HG03025 (cell line): ENCODE data around the gene INPP4A.
"Not testable (repeated sequence)": the region's sequence is repeated elsewhere in the genome, so short reads cannot be mapped to it uniquely, and the experiment has no call there.

Experiments used
- ATAC-seq: cut with Tn5 transposase; IDR thresholded peaks from one replicate; pipeline ENCODE4 v1.9.1; 2021; ENCODE audit warnings: mild to moderate bottlenecking, moderate library complexity; ENCODE audit not compliant: unreplicated experiment, low FRiP score

The INPP4A gene

GRCh38 chr2:98444436-98445176 lies at the start of gene INPP4A:
Gene INPP4A, plus strand, starts transcription at chr2:98444858. Its CDS starts 75,191 bp downstream, at chr2:98520049.
- peak; percentile 82 for ATAC-seq

DNA sequence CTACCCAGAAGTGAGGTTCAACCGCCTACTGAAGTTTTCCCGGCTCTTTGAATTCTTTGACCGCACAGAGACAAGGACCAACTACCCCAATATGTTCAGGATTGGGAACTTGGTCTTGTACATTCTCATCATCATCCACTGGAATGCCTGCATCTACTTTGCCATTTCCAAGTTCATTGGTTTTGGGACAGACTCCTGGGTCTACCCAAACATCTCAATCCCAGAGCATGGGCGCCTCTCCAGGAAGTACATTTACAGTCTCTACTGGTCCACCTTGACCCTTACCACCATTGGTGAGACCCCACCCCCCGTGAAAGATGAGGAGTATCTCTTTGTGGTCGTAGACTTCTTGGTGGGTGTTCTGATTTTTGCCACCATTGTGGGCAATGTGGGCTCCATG lies 48.7 kb upstream of the INPP4A start:
- ATAC-seq = no peak

DNA sequence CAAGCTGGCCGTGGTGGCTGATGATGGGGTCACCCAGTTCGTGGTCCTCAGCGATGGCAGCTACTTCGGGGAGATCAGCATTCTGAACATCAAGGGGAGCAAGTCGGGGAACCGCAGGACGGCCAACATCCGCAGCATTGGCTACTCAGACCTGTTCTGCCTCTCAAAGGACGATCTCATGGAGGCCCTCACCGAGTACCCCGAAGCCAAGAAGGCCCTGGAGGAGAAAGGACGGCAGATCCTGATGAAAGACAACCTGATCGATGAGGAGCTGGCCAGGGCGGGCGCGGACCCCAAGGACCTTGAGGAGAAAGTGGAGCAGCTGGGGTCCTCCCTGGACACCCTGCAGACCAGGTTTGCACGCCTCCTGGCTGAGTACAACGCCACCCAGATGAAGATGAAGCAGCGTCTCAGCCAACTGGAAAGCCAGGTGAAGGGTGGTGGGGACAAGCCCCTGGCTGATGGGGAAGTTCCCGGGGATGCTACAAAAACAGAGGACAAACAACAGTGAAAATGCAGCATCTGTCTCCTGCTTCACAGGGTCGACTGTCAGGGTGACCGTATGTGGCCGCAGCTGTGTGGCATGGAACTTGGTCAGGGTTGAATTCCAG lies 47.8 kb upstream of the INPP4A start:
- ATAC-seq = no peak

- ATAC-seq = no peak
Observed at GRCh38 chr2:98399140-98399539, 45.5 kb upstream of the INPP4A start.

DNA sequence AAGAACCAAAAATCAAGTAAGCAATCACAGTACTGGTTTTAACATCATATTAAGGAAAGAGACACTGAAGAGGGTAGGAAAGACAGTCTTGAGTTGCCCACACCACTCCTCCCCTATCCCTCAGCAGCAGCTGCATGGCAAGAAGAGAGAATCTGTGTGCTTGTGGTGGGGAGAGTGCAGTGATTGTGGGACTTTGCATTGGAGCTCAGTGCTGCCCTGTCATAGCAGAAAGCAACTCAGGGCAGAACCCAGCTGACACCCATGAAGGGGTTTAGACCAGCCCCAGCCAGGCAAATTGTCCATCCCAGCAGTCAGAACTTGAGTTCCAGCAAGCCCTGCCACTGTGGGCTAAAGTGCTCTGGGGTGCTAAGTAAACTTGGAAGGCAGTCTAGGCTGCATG lies 40.8 kb upstream of the INPP4A start:
- ATAC-seq = no peak

GRCh38 chr2:98404556-98405250 lies 40.0 kb upstream of the INPP4A start:
- no peak for ATAC-seq

- ATAC-seq = no peak
Observed at GRCh38 chr2:98405301-98405700, 39.4 kb upstream of the INPP4A start.

- no peak for ATAC-seq
Observed at GRCh38 chr2:98408155-98408554, 36.5 kb upstream of the INPP4A start.

- ATAC-seq = no peak
Observed at GRCh38 chr2:98412751-98413458, 31.8 kb upstream of the INPP4A start.

DNA sequence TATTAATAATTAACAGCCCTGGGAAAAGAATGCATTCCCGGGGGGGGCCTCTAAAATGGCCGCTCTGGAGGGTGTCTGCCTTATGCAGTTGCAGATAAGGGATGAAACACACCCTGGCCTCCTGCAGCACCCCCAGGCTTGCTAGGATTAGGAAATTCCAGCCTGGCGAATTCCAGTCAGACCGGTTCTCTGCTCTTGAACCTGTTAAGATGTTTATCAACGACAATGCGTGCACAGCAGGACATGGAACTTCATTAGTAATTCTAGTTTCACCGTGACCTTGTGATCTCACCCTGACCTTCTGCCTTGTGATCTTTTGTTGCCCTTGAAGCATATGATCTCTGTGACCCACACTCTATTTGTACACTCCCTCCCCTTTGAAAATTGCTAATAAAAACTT lies 30.4 kb upstream of the INPP4A start:
- not testable (repeated sequence) for ATAC-seq

DNA sequence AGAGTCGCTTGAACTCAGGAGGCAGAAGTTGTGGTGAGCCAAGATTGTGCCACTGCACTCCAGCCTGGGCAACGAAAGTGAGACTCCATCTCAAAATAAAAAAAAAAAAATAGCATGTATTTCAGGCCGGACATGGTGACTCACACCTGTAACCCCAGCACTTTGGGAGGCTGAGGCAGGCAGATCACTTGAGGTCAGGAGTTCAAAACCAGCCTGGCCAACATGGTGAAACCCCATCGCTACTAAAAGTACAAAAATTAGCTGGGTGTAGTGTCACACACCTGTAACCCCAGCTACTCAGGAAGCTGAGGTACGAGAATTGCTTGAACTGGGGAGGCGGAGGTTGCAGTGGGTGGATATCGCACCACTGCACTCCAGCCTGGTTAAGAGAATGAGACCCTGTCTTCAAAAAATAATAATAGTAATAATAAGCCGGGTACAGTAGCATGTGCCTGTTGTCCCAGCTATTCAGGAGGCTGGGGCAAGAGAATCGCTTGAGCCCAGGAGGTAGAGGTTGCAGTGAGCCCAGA lies 28.9 kb upstream of the INPP4A start:
- ATAC-seq = not testable (repeated sequence)

GRCh38 chr2:98416383-98417159 lies 28.1 kb upstream of the INPP4A start:
- ATAC-seq = no peak

- ATAC-seq = no peak
Observed at GRCh38 chr2:98419544-98419943, 25.1 kb upstream of the INPP4A start.

DNA sequence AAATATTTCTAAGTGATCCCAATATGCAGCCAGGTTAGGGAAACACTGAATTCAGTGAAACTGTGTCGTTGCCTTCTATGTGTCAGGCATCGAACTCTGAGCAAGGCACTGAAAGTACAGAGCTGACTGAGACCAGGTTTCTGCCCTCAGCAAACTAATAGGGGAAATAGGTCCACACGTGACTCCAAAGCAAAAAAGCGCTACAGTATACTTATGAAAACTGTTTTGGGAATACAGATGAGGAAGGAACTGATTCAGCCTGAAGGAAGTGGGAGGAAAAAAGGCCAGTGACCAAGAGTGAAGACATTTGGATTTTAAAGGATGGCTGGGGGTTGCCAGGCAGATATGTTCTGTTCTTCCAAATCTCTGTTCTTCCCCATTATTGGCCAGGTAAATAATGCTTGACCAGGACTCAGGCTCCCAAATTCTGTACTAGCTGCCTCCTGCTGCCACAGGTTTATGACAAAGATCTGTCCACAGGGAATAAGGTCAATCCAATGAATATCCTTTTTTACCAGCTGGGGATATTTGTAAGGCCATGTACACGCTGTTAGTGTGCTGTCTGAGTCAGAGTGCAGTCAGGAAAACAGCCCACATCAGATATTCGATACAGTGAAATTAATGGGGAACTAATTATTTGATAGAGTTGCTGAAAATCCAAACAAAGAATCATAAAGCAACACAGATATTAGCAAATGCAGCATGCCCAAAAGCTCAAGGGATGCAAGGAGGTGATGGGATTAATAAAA lies 24.5 kb upstream of the INPP4A start:
- no peak for ATAC-seq

DNA sequence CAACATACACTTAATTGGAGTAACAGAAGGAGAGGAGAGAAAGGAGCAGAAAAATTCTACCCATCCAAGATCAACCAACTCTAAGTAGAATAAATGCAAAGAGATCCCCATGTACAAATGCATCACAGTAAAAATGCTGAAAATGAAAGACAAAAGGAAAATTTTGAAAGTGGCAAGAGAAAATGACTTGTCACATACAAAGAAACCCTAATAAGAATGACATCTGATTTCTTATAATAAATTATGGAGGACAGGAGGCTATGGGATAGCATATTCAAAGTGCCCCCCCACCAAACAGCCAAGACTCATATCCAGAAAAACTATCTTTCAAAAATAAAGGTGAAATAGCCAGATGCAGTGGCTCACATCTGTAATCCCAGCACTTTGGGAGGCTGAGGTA lies 22.2 kb upstream of the INPP4A start:
- ATAC-seq = no peak

DNA sequence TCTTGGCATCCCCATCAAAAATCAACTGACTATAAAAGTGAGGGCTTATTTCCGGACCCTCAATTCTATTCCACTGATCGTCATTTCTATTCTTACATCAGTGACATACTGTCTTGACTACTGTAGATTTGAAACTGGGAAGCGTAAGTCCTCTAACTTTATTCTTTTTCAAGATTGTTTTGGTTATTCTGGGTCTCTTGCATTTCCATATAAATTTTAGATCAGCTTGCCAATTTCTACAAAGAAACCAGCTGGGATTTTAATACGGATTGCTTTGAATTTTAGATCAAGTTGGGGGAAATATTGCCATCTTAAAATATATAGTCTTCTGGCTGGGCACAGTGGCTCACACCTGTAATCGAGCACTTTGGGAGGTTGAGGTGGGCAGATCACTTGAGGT lies 17.9 kb upstream of the INPP4A start:
- ATAC-seq = no peak

- no peak for ATAC-seq
Observed at GRCh38 chr2:98432145-98432544, 12.5 kb upstream of the INPP4A start.

- no peak for ATAC-seq
Observed at GRCh38 chr2:98433363-98433964, 11.2 kb upstream of the INPP4A start.

GRCh38 chr2:98434492-98434891 lies 10.2 kb upstream of the INPP4A start:
- no peak for ATAC-seq
